Measurements from ENCODE around the gene ITGAE. TPM values are rescaled to one million over a fixed set of nuclear protein-coding genes. Genes with fewer than 3 reads are reported as not detected.

Gene ITGAE
- total RNA-seq, 2 experiments from 2014 or later: 31.8 to 32.4 TPM

GRCh38 chr17:3699951-3700350 lies 101.0 kb downstream of the ITGAE start:
- POLR2A ChIA-PET: interaction anchor here (7.6 kb wide), 1 partner anchor 10 kb away, joined by 75 read pairs; no protein-coding TSS in a partner anchor
- Mint-ChIP-seq H3K9me3 (peaks cover 14% of the 10 kb centered on the region), H3K27ac (no peak overlapping the region), H3K4me3 (no peak overlapping the region), H3K36me3 (ENCODE audit: low read depth) (peaks cover 11% of the 10 kb centered on the region), H3K4me1 (ENCODE audit: low read depth) (peaks cover 7% of the 10 kb centered on the region), H3K27me3 (no peaks in the 10 kb centered on the region)
- no peak for ATAC-seq
- intact Hi-C loops (cut with micrococcal nuclease): no loop called here
- TF ChIP-seq CTCF (IDR thresholded peaks at IDR 0.05): no peak
- DNase-seq: no peak
- CTCF ChIA-PET: interaction anchor here (1.4 kb wide), 1 partner anchor 17 kb away, joined by 4 read pairs; no protein-coding TSS in a partner anchor

- intact Hi-C loops (cut with micrococcal nuclease): no loop called here
- ATAC-seq: no peak
- DNase-seq: no peak
- ChIA-PET POLR2A (interaction anchor here (1.4 to 7.6 kb wide), 2 partner anchors 12 to 25 kb away, joined by 5 to 75 read pairs; partner anchors contain the start of gene HASPIN), CTCF (no interaction called here)
- no peaks in the 10 kb centered on the region for H3K27me3 Mint-ChIP-seq
- peaks cover 19% of the 10 kb centered on the region for H3K4me1 Mint-ChIP-seq (ENCODE audit: low read depth)
- H3K4me3 Mint-ChIP-seq: no peak overlapping the region
- no peak overlapping the region for H3K27ac Mint-ChIP-seq
- H3K36me3 Mint-ChIP-seq (ENCODE audit: low read depth): peaks cover 12% of the 10 kb centered on the region
- no peak for TF ChIP-seq CTCF (IDR thresholded peaks at IDR 0.05)
- peaks cover 14% of the 10 kb centered on the region for H3K9me3 Mint-ChIP-seq
These were observed 102.8 kb downstream of the ITGAE start for GRCh38 chr17:3698139-3698538.

GRCh38 chr17:3697103-3697476 lies 103.9 kb downstream of the ITGAE start:
- no peak overlapping the region for H3K27ac Mint-ChIP-seq
- ChIA-PET POLR2A (interaction anchor here (1.5 to 7.6 kb wide), 3 partner anchors 13 to 25 kb away, joined by 4 to 75 read pairs (median 6); no protein-coding TSS in a partner anchor), CTCF (interaction anchor here (0.6 to 3.8 kb wide), 6 partner anchors 12 to 131 kb away, joined by 3 to 22 read pairs (median 4); no protein-coding TSS in a partner anchor)
- TF ChIP-seq CTCF (IDR thresholded peaks at IDR 0.05): no peak
- intact Hi-C loops (cut with micrococcal nuclease): no loop called here
- DNase-seq: no peak
- ATAC-seq: no peak
- peaks cover 7% of the 10 kb centered on the region for H3K9me3 Mint-ChIP-seq
- H3K4me3 Mint-ChIP-seq: no peak overlapping the region
- peaks cover 22% of the 10 kb centered on the region for H3K4me1 Mint-ChIP-seq (ENCODE audit: low read depth)
- H3K27me3 Mint-ChIP-seq: no peaks in the 10 kb centered on the region
- peaks cover 3% of the 10 kb centered on the region for H3K36me3 Mint-ChIP-seq (ENCODE audit: low read depth)

GRCh38 chr17:3695723-3696411 lies 105.1 kb downstream of the ITGAE start, which contains the start of gene P2RX5:
Gene P2RX5 (minus strand): TSS chr17:3696155. CDS start chr17:3696005, 150 bp downstream.
- ATAC-seq: peak; percentile 60
- Mint-ChIP-seq H3K36me3 (ENCODE audit: low read depth) (peaks cover 4% of the 10 kb centered on the region), H3K9me3 (peaks cover 5% of the 10 kb centered on the region), H3K27ac (peak within 1 kb of the TSS; percentile 93), H3K4me3 (peak within 1 kb of the TSS; percentile 87), H3K27me3 (no peaks in the 10 kb centered on the region), H3K4me1 (ENCODE audit: low read depth) (peaks cover 22% of the 10 kb centered on the region)
- CTCF ChIA-PET: interaction anchor here (0.7 to 3.8 kb wide), 12 partner anchors 13 to 150 kb away, joined by 3 to 22 read pairs (median 4); partner anchors contain the start of genes HASPIN and NCBP3
- peak; percentile 60 for DNase-seq
- POLR2A ChIA-PET: interaction anchor here (0.6 to 7.6 kb wide), 11 partner anchors 14 to 670 kb away, joined by 3 to 75 read pairs (median 3); partner anchors contain the start of genes EMC6 and TAX1BP3
- intact Hi-C loops (cut with micrococcal nuclease): no loop called here
- no peak for TF ChIP-seq CTCF (IDR thresholded peaks at IDR 0.05)

Data from activated CD8-positive, alpha-beta T cell treated with anti-CD3 and anti-CD28 coated beads for 36 hours (primary cell).